ENCODE data around the gene ST6GALNAC6.
A peak's percentile ranks its signal among the peaks of the same experiment; 100 is the strongest.
"Not testable (repeated sequence)": the region's sequence is repeated elsewhere in the genome, so short reads cannot be mapped to it uniquely, and the experiment has no call there.

ST6GALNAC6 gene

GRCh38 chr9:127884427-127884911 is 14.9 kb downstream of the ST6GALNAC6 start:
- H3K4me3 ChIP-seq (ENCODE audit: low read depth, low read length) = no peak overlapping the region
- no peak for DNase-seq (ENCODE audit: low read depth)
- TF ChIP-seq, protein P1, sequence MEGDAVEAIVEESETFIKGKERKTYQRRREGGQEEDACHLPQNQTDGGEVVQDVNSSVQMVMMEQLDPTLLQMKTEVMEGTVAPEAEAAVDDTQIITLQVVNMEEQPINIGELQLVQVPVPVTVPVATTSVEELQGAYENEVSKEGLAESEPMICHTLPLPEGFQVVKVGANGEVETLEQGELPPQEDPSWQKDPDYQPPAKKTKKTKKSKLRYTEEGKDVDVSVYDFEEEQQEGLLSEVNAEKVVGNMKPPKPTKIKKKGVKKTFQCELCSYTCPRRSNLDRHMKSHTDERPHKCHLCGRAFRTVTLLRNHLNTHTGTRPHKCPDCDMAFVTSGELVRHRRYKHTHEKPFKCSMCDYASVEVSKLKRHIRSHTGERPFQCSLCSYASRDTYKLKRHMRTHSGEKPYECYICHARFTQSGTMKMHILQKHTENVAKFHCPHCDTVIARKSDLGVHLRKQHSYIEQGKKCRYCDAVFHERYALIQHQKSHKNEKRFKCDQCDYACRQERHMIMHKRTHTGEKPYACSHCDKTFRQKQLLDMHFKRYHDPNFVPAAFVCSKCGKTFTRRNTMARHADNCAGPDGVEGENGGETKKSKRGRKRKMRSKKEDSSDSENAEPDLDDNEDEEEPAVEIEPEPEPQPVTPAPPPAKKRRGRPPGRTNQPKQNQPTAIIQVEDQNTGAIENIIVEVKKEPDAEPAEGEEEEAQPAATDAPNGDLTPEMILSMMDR (IDR thresholded peaks at IDR 0.05; ENCODE audit: insufficient read depth, low read depth, low read length, missing control alignments) = no peak

- no peak overlapping the region for H3K4me3 ChIP-seq (ENCODE audit: low read depth, low read length)
- DNase-seq (ENCODE audit: low read depth) = no peak
- TF ChIP-seq, protein P1 (IDR thresholded peaks at IDR 0.05; ENCODE audit: insufficient read depth, low read depth, low read length, missing control alignments) = no peak
Measured at GRCh38 chr9:127883959-127884358, 15.4 kb downstream of the ST6GALNAC6 start.

DNA sequence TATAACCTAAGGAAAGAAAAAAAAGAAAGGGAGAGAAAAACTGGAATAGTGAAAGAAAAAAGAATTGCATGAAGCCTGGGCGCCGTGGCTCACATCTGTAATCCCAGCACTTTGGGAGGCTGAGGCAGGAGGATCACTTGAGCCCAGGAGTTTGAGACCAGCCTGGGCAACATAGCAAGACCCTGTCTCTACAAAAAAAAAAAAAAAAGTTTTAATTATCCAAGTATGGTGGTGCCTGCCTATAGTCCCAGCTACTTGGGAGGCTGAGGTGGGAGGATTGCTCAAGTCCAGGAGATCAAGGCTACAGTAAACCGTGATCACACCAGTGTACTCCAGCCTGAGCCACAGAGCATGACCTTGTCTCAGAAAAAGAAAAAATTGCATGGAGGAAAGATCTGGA is 17.7 kb downstream of the ST6GALNAC6 start:
- H3K4me3 ChIP-seq (ENCODE audit: low read depth, low read length); DNase-seq (ENCODE audit: low read depth): not testable (repeated sequence)

DNA sequence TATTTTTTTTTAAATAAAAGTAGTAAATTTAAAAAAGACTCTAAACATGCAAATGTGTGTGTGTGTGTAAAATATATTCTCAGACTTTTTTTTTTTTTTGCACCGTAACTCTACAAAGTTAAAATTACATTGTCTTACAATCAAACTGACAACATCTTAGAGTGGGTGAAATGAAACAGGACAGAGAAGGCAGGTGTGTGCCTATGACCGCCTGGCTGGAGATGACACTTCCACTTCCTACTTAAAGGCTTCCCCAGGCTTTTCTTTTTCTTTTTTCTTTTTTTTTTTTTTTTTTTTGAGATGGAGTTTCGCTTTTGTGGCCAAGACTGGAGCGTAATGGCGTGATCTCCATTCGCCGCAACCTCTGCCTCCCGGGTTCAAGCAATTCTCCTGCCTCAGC is 19.3 kb downstream of the ST6GALNAC6 start:
- no peak overlapping the region for H3K4me3 ChIP-seq (ENCODE audit: low read depth, low read length)
- TF ChIP-seq, protein P1 (IDR thresholded peaks at IDR 0.05; ENCODE audit: insufficient read depth, low read depth, low read length, missing control alignments) = no peak
- no peak for DNase-seq (ENCODE audit: low read depth)

DNA sequence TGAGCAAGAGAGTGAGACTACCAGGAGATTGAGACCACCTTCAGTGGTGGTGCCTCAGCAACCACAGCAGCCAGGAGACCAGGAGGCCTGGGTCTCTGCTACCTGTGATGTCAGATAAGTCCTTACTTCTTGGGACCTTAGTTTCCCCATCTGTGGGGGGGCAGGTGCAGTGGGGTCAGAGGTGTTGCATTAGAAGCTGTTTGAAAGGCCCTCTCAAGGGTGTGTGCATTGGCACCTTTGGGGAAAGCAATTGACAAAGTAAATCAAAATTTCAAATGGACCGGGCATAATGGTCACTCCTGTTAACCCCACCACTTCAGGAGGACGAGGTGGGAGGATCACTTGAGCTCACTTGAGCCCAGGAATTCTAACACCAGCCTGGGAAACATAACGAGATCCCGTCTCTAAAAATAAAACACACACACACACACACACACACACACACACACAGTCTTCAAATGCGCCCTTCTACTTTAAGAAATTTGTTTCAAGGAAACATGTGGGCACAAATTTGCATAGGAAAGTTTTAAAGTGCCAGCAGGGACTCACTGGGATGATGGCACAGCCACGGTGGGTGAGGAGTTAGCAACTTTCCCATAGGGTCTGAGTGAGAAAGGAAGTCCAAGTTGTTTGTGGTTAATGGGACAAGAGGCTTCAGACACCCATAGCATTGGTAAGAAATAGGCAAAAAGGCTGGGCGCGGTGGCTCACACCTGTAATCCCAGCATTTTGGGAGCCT is 20.6 kb downstream of the ST6GALNAC6 start:
- TF ChIP-seq, protein P1 (IDR thresholded peaks at IDR 0.05; ENCODE audit: insufficient read depth, low read depth, low read length, missing control alignments) = no peak
- no peak for DNase-seq (ENCODE audit: low read depth)
- no peak overlapping the region for H3K4me3 ChIP-seq (ENCODE audit: low read depth, low read length)

- TF ChIP-seq, protein P1 (IDR thresholded peaks at IDR 0.05; ENCODE audit: insufficient read depth, low read depth, low read length, missing control alignments) = no peak
- H3K4me3 ChIP-seq (ENCODE audit: low read depth, low read length) = peak overlapping the region; percentile 8; the same call in 1 of the 2 replicates
- DNase-seq (ENCODE audit: low read depth) = no peak
Measured at GRCh38 chr9:127878001-127878651, 21.3 kb downstream of the ST6GALNAC6 start.

DNA sequence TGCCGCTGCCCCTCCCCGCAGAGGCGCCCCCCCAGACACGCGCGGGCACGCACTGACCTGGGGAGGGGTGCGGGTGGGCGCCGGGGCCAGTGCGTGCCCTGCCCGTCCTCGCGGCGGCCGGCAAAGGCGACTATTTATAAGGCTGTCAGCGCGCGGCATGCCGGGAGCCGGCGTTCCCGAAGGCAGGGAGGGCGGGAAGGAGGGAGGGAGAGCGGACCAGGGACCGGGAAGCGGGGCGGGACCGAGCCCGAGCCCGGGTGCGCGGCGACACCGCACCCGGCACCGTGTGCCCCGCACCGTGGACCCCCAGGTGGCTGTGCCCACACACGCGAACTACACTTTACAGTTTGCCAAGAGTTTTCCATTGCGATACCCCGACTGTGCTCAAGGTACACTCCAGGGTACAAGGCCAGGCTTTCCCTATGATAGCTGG is 21.8 kb downstream of the ST6GALNAC6 start, which contains the start of gene AK1:
TSS of gene AK1 (minus strand) at position 110 of the 433 bp plus-strand sequence. CDS start 3,058 bp downstream, outside the sequence.
- TF ChIP-seq, protein P1 (IDR thresholded peaks at IDR 0.05; ENCODE audit: insufficient read depth, low read depth, low read length, missing control alignments) = no peak
- DNase-seq (ENCODE audit: low read depth) = no peak
- peak within 1 kb of the TSS; percentile 8; the same call in 1 of the 2 replicates for H3K4me3 ChIP-seq (ENCODE audit: low read depth, low read length)

Measured in GM12865 (cell line).